ENCODE measurements around the gene OR10A6. TPM values are rescaled to one million over a fixed set of nuclear protein-coding genes. Genes with fewer than 3 reads are reported as not detected.

OR10A6 gene, protein sequence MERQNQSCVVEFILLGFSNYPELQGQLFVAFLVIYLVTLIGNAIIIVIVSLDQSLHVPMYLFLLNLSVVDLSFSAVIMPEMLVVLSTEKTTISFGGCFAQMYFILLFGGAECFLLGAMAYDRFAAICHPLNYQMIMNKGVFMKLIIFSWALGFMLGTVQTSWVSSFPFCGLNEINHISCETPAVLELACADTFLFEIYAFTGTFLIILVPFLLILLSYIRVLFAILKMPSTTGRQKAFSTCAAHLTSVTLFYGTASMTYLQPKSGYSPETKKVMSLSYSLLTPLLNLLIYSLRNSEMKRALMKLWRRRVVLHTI
- total RNA-seq (2022) = not detected in 2 replicates
- not detected for Bru-seq, nascent RNA
- BruChase-seq, experiment 1, labeled RNA remaining after a 6-hour chase = not detected
- BruChase-seq, experiment 2, labeled RNA remaining after a 2-hour chase = not detected
- long read RNA-seq = 0 reads

DNA sequence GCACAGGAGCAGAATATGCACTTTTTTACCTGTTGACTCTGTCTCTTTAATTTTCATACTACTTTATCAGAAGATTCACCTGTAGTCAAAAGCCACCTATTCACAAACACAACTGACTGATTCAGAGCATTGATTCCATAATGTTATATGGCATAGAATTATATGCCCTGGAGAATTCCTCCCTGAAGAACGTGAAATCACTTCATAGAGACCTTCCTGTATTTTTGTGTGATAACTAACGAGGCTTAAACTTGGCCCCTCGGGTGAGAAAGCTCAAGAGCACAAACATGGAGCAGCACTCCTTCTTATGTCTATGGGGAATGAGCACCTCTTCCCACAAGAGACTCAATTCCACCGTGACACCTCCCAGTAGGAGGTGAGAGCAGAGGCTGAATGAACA is at the start of gene OR10A6:
OR10A6 (minus strand) TSS at position 101 of the 400 bp plus-strand sequence. CDS start 2,606 bp downstream, outside the sequence.
- peaks cover 22% of the 10 kb centered on the region for H3K27me3 Mint-ChIP-seq (ENCODE audit: unreplicated experiment)
- H3K36me3 Mint-ChIP-seq (ENCODE audit: insufficient read depth, unreplicated experiment) = no peaks in the 10 kb centered on the region
- H3K9me3 Mint-ChIP-seq (ENCODE audit: low read depth, unreplicated experiment) = no peaks in the 10 kb centered on the region
- TF ChIP-seq CTCF (IDR thresholded peaks at IDR 0.05; ENCODE audit: unreplicated experiment) = no peak
- no peak within 1 kb of the TSS for H3K4me3 Mint-ChIP-seq (ENCODE audit: low read depth, unreplicated experiment)
- no peak for DNase-seq
- no peak within 1 kb of the TSS for H3K27ac Mint-ChIP-seq (ENCODE audit: unreplicated experiment)
- no TSS peak for BruUV-seq (replicated peaks)
- CTCF ChIA-PET = no interaction called here
- intact Hi-C loops (cut with micrococcal nuclease; ENCODE audit: unreplicated experiment) = no loop called here
- H3K4me1 Mint-ChIP-seq (ENCODE audit: low read depth, unreplicated experiment) = peaks cover 9% of the 10 kb centered on the region

GRCh38 chr11:7977232-7977917 is 46.3 kb upstream of the OR10A6 start:
- no peak for TF ChIP-seq CTCF (IDR thresholded peaks at IDR 0.05; ENCODE audit: unreplicated experiment)
- CTCF ChIA-PET = interaction anchor here (1.4 to 2.3 kb wide), 2 partner anchors 72 to 85 kb away, joined by 3 to 7 read pairs; no protein-coding TSS in a partner anchor
- intact Hi-C loops (cut with micrococcal nuclease; ENCODE audit: unreplicated experiment) = no loop called here
- H3K9me3 Mint-ChIP-seq (ENCODE audit: low read depth, unreplicated experiment) = no peaks in the 10 kb centered on the region
- H3K27me3 Mint-ChIP-seq (ENCODE audit: unreplicated experiment) = no peaks in the 10 kb centered on the region
- BruUV-seq (replicated peaks) = no TSS peak
- H3K4me1 Mint-ChIP-seq (ENCODE audit: low read depth, unreplicated experiment) = peaks cover 27% of the 10 kb centered on the region
- H3K4me3 Mint-ChIP-seq (ENCODE audit: low read depth, unreplicated experiment) = peak overlapping the region; percentile 5
- peak overlapping the region; percentile 66 for H3K27ac Mint-ChIP-seq (ENCODE audit: unreplicated experiment)
- DNase-seq = no peak
- H3K36me3 Mint-ChIP-seq (ENCODE audit: insufficient read depth, unreplicated experiment) = no peaks in the 10 kb centered on the region

DNA sequence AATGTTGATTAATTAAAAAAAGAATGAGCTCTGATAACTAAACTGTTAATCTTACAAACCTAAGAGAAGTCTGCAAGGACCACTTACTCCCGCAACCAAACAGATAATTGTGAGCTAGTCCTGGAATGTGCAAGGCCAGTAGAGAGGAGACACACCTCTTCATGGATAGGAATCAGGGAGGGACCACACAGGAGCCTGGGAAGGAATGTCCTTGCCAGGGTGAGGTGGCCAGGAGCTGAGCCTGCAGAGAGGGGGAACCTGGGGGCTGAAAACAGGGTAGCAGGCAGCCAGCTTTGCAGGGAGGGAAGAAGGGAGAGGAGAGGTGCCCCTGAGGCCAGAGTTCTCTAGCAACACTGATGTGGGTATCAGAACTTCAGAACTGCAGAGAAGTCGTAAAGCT is 43.6 kb upstream of the OR10A6 start:
- DNase-seq = no peak
- Mint-ChIP-seq H3K4me3 (ENCODE audit: low read depth, unreplicated experiment) (no peak overlapping the region), H3K27ac (ENCODE audit: unreplicated experiment) (no peak overlapping the region), H3K36me3 (ENCODE audit: insufficient read depth, unreplicated experiment) (no peaks in the 10 kb centered on the region), H3K27me3 (ENCODE audit: unreplicated experiment) (no peaks in the 10 kb centered on the region), H3K4me1 (ENCODE audit: low read depth, unreplicated experiment) (peaks cover 27% of the 10 kb centered on the region), H3K9me3 (ENCODE audit: low read depth, unreplicated experiment) (no peaks in the 10 kb centered on the region)
- BruUV-seq (replicated peaks) = no TSS peak
- TF ChIP-seq CTCF (IDR thresholded peaks at IDR 0.05; ENCODE audit: unreplicated experiment) = no peak
- CTCF ChIA-PET = interaction anchor here (0.5 to 1.2 kb wide), 2 partner anchors 58 to 144 kb away, joined by 3 read pairs; no protein-coding TSS in a partner anchor
- intact Hi-C loops (cut with micrococcal nuclease; ENCODE audit: unreplicated experiment) = no loop called here

GRCh38 chr11:7973011-7973410 is 41.9 kb upstream of the OR10A6 start:
- TF ChIP-seq CTCF (IDR thresholded peaks at IDR 0.05; ENCODE audit: unreplicated experiment) = no peak
- H3K27ac Mint-ChIP-seq (ENCODE audit: unreplicated experiment) = no peak overlapping the region
- H3K9me3 Mint-ChIP-seq (ENCODE audit: low read depth, unreplicated experiment) = no peaks in the 10 kb centered on the region
- no peak overlapping the region for H3K4me3 Mint-ChIP-seq (ENCODE audit: low read depth, unreplicated experiment)
- BruUV-seq (replicated peaks) = no TSS peak
- intact Hi-C loops (cut with micrococcal nuclease; ENCODE audit: unreplicated experiment) = no loop called here
- H3K36me3 Mint-ChIP-seq (ENCODE audit: insufficient read depth, unreplicated experiment) = no peaks in the 10 kb centered on the region
- no peak for DNase-seq
- H3K4me1 Mint-ChIP-seq (ENCODE audit: low read depth, unreplicated experiment) = peaks cover 26% of the 10 kb centered on the region
- CTCF ChIA-PET = no interaction called here
- peaks cover 7% of the 10 kb centered on the region for H3K27me3 Mint-ChIP-seq (ENCODE audit: unreplicated experiment)
